K562 (cell line): ENCODE data around the gene TP53BP2. TPM values are rescaled to one million over a fixed set of nuclear protein-coding genes. Genes with fewer than 3 reads are reported as not detected.

ENCODE experiments used
- ATAC-seq: fragments of 200-7000 bp; cut with Tn5 transposase; 3 replicates; pipeline ENCODE4 v1.9.1; 2020; ENCODE audit warnings: moderate library complexity
- BruUV-seq: library from RNA; stranded (reverse); fragments of 400-500 nt; replicated peaks from 2 replicates; lab custom pipeline; 2021; lab: Mats Ljungman, UMichigan
- CTCF ChIA-PET: fragments of 300-600 bp; formaldehyde crosslinking; extraction: SDS; loops from one replicate; lab custom pipeline; 2021; ENCODE audit warnings: low intra/inter-chr PET ratio; lab: Yijun Ruan, JAX
- POLR2A ChIA-PET: fragments of 300-600, 350-650 bp; sonication (Branson Sonifier 250); formaldehyde crosslinking; extraction: SDS; loops from one replicate; lab custom pipeline; 2021; ENCODE audit warnings: antibody characterized with exemption, inconsistent platforms; lab: Yijun Ruan, JAX
- DNase-seq, 4 experiments: peaks; one replicate each; pipeline versions ENCODE4 v3.0.0 to v3.0.0-alpha.2; 2011 to 2018; ENCODE audit warnings: low spot score in 3 of 4, mixed read lengths in 3 of 4; ENCODE audit errors: extremely low read depth in 1 of 4
- FAIRE-seq: peaks from 2 replicates; lab custom pipeline; 2011; peaks lifted over from hg19 to GRCh38; lab: Jason Lieb, UNC
- H2AFZ ChIP-seq: 2 replicates; pipeline ENCODE4 v1.6.0; 2011; ENCODE audit warnings: low read depth, low read length, control low read depth, inconsistent platforms
- H3K27ac ChIP-seq: fragments of 200-600 bp; 3 replicates; pipeline ENCODE4 v1.8.0; 2011; ENCODE audit warnings: low read depth, mild to moderate bottlenecking, control low read depth, inconsistent platforms, low read length, moderate library complexity, mixed read lengths; ENCODE audit errors: extremely low read depth
- H3K27me3 ChIP-seq, 2 experiments: fragments of 300-600 bp in 1 of 2; 2 replicates in 1 of 2; 3 replicates in 1 of 2; pipeline versions ENCODE4 v1.6.0 to v1.8.0; 2011; ENCODE audit warnings: inconsistent platforms in 2 of 2, low read length in 2 of 2, mild to moderate bottlenecking in 1 of 2, mixed read lengths in 1 of 2, moderate library complexity in 1 of 2; ENCODE audit not compliant: control insufficient read depth in 2 of 2, insufficient read depth in 2 of 2
- H3K36me3 ChIP-seq: fragments of 300-600 bp; 3 replicates; pipeline ENCODE4 v1.8.0; 2011; ENCODE audit warnings: mild to moderate bottlenecking, low read length, inconsistent platforms; ENCODE audit not compliant: control insufficient read depth, insufficient read depth
- H3K4me1 ChIP-seq, 2 experiments: fragments of 200-600 bp in 1 of 2; replicated peaks in 1 of 2; 2 replicates in 1 of 2; 3 replicates in 1 of 2; pipeline versions ENCODE4 v1.5.1 to v1.8.0; 2011; ENCODE audit warnings: inconsistent platforms in 2 of 2, low read length in 2 of 2, mild to moderate bottlenecking in 1 of 2, mixed read lengths in 1 of 2, moderate library complexity in 1 of 2; ENCODE audit not compliant: control insufficient read depth in 2 of 2, insufficient read depth in 2 of 2
- H3K4me2 ChIP-seq: 2 replicates; pipeline ENCODE4 v1.6.1; 2011; ENCODE audit warnings: low read length, control low read depth, inconsistent platforms, mixed read lengths; ENCODE audit not compliant: insufficient read depth
- H3K4me3 ChIP-seq: fragments of 200-600 bp; sonication (generic), shearing (Covaris generic); 2 replicates; pipeline ENCODE4 v1.5.1; 2016; ENCODE audit warnings: control low read depth, inconsistent platforms
- H3K79me2 ChIP-seq: fragments of 200-600 bp; 3 replicates; pipeline ENCODE4 v1.8.0; 2011; ENCODE audit warnings: low read length, inconsistent platforms; ENCODE audit not compliant: control insufficient read depth, insufficient read depth
- H3K9ac ChIP-seq, 2 experiments: 2 replicates each; pipeline versions ENCODE4 v1.6.0 to v1.6.1; 2011; ENCODE audit warnings: low read depth in 2 of 2, low read length in 2 of 2, control low read depth in 1 of 2, inconsistent platforms in 1 of 2, mild to moderate bottlenecking in 1 of 2, mixed read lengths in 1 of 2; ENCODE audit not compliant: insufficient read depth in 1 of 2
- H3K9me1 ChIP-seq: one replicate; pipeline ENCODE4 v1.6.0; 2011; ENCODE audit warnings: inconsistent platforms, mild to moderate bottlenecking, low read length, moderate library complexity; ENCODE audit not compliant: control insufficient read depth, insufficient read depth
- H3K9me3 ChIP-seq: replicated peaks from 2 replicates; pipeline ENCODE4 v1.5.1; 2011; ENCODE audit warnings: low read depth, low read length, inconsistent platforms; ENCODE audit not compliant: control insufficient read depth, insufficient read depth
- H4K20me1 ChIP-seq: replicated peaks from 2 replicates; pipeline ENCODE4 v1.6.1; 2011; ENCODE audit warnings: low read length, inconsistent platforms, mixed read lengths; ENCODE audit not compliant: control insufficient read depth, insufficient read depth
- ARHGAP35 ChIP-seq: fragments of 450-650 bp; IDR thresholded peaks from 2 replicates; pipeline ENCODE4 v1.6.1; 2018; ENCODE audit not compliant: partially characterized antibody
- WGBS: fragments of 100-300 bp; shearing (Covaris generic); methylation state at CpG from one replicate; pipeline ENCODE4 v1.1.6; 2016; ENCODE audit warnings: low coverage, mixed read lengths; ENCODE audit not compliant: insufficient coverage; ENCODE audit errors: missing lambda C conversion rate; 5-methylcytosine and 5-hydroxymethylcytosine counted together
- in situ Hi-C: fragments of 300-500 bp; cut with MboI; formaldehyde crosslinking; loops from 4 replicates; pipeline ENCODE4 v1.15.0; 2018; ENCODE audit warnings: inconsistent platforms, mixed read lengths
- intact Hi-C: fragments of 100-400 bp; cut with micrococcal nuclease; formaldehyde crosslinking; loops from 2 replicates; pipeline ENCODE4 v1.14.2; 2022
- polyA plus RNA-seq, 8 experiments: library from polyadenylated mRNA; depleted of rRNA in 4 of 8; stranded (reverse) in 5 of 8; unstranded in 3 of 8; fragments of >200 nt; fragmentation: Nextera tagmentation in 2 of 8; fragmentation: Illumina TruSeq in 1 of 8; extraction: Ambion mirVana in 2 of 8; extraction: Trizol in 1 of 8; gene quantifications; 2 replicates each; pipeline versions ENCODE4 v1.2.1 to v1.2.3, GENCODE V29; 2011 to 2014; ENCODE audit warnings: inconsistent platforms in 1 of 8, missing spikeins in 1 of 8
- total RNA-seq, 7 experiments: library from RNA; depleted of rRNA in 6 of 7; stranded (reverse); fragments of >200 nt in 6 of 7; fragmentation: Illumina TruSeq in 2 of 7; extraction: Trizol in 2 of 7; gene quantifications; 2 replicates each; pipeline versions ENCODE4 v1.2.1 to v1.2.3, GENCODE V29; 2011 to 2021; ENCODE audit warnings: low replicate concordance in 1 of 7
- TF ChIP-seq, protein P1 (sequence below): sonication (generic); formaldehyde crosslinking; IDR thresholded peaks from 2 replicates; pipeline ENCODE4 v1.8.0; 2022; ENCODE audit warnings: mild to moderate bottlenecking, missing genetic modification reagents, borderline replicate concordance
- TF ChIP-seq, protein P2 (sequence below): fragments of 250-450 bp; sonication (Bioruptor Pico); IDR thresholded peaks from 2 replicates; pipeline ENCODE4 v1.6.1; 2021; ENCODE audit warnings: mild to moderate bottlenecking

The TP53BP2 gene
- total and polyA plus RNA-seq, 9 of the 15 experiments (the other 6 are each of a cell fraction or from before 2014, with no cell fraction given) = 17.0 to 69.6 (median 40.1) TPM

DNA sequence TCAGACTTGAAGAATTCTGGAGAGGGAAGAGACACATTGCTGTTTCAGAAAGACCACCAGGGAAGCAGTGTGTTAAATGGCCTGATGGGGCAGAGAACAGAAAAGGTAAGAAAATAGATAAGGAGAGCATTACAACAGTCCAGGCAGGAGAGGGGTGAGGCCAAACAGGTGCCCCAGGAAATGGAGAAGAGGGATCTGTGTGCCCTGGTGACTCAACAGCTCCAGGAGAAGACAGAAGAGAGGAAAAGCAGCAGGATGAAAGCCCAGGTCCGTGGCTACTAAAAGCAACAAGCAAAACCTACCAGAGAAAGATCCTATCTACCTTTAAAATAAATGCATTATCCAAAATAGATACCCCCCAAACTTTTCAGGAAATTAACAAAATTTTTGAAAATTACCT is 9.2 kb downstream of the TP53BP2 start:
- in situ Hi-C loops (no loop called here), intact Hi-C loops (no loop called here)
- CTCF ChIA-PET = no interaction called here
- H3K4me3 ChIP-seq = no peak overlapping the region
- TF ChIP-seq, protein P1, sequence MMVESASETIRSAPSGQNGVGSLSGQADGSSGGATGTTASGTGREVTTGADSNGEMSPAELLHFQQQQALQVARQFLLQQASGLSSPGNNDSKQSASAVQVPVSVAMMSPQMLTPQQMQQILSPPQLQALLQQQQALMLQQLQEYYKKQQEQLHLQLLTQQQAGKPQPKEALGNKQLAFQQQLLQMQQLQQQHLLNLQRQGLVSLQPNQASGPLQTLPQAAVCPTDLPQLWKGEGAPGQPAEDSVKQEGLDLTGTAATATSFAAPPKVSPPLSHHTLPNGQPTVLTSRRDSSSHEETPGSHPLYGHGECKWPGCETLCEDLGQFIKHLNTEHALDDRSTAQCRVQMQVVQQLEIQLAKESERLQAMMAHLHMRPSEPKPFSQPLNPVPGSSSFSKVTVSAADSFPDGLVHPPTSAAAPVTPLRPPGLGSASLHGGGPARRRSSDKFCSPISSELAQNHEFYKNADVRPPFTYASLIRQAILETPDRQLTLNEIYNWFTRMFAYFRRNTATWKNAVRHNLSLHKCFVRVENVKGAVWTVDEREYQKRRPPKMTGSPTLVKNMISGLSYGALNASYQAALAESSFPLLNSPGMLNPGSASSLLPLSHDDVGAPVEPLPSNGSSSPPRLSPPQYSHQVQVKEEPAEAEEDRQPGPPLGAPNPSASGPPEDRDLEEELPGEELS (CRISPR knock-in tag) = no peak
- TF ChIP-seq ARHGAP35 = peak; percentile 12
- TF ChIP-seq, protein P2, sequence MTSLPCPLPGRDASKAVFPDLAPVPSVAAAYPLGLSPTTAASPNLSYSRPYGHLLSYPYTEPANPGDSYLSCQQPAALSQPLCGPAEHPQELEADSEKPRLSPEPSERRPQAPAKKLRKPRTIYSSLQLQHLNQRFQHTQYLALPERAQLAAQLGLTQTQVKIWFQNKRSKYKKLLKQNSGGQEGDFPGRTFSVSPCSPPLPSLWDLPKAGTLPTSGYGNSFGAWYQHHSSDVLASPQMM (CRISPR knock-in tag) = no peak
- no peak overlapping the region for H2AFZ ChIP-seq
- no peaks in the 10 kb centered on the region for H3K9me1 ChIP-seq
- H3K27me3 ChIP-seq = no peaks in the 10 kb centered on the region
- peak; percentile 2; the same call in 1 of the 3 replicates for ATAC-seq
- H3K4me1 ChIP-seq = peaks cover 15 to 76% of the 10 kb centered on the region in 2 experiments
- peak in 2 of 4 experiments; percentile 39 to 47 for DNase-seq
- H3K79me2 ChIP-seq = peaks cover 100% of the 10 kb centered on the region
- H4K20me1 ChIP-seq = peaks cover 63% of the 10 kb centered on the region
- 8% methylated on average over 1 of the region's 1 CpG for WGBS
- H3K9me3 ChIP-seq = no peaks in the 10 kb centered on the region
- H3K9ac ChIP-seq = no peak overlapping the region
- peaks cover 12% of the 10 kb centered on the region; the same call in 1 of the 3 replicates for H3K36me3 ChIP-seq
- no TSS peak for BruUV-seq
- H3K27ac ChIP-seq = no peak overlapping the region
- no peak for FAIRE-seq
- POLR2A ChIA-PET = interaction anchor here (0.6 to 4.2 kb wide), 7 partner anchors 10 to 748 kb away, joined by 3 to 22 read pairs (median 5); partner anchors contain the start of gene TP53BP2
- H3K4me2 ChIP-seq = no peak overlapping the region
